ENCODE data around the gene GABRG3.

DNA sequence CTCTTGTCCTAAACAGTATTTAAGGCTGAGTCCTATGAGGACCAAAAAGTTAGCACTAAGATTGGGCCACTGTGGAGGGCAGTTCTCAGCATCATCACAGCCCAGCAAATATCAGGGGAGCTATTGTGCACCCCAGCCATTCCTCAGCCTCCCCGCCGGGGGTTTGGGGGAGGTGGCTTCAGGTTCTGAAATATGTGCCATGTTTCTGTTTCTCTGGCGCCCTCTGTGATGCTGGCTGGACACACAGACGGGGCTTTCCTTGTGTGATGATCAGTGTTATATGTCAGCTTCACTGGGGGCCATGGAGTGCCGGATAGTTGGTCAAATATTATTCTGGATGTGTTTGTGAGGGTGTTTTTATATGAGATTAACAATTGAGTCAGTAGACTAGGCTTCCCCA lies 106.8 kb downstream of the GABRG3 start:
- TF ChIP-seq CTCF (IDR thresholded peaks at IDR 0.05) (no peak), POLR2A (IDR thresholded peaks at IDR 0.05) (no peak)

Measured in vagina (tissue), 2 donors.